H9 (cell line): ENCODE results near the gene CABCOCO1. TPM values are rescaled to one million over a fixed set of nuclear protein-coding genes. Genes with fewer than 3 reads are reported as not detected.

ENCODE experiments used
- DNase-seq: peaks from one replicate; pipeline ENCODE4 v3.0.0-alpha.2; 2017
- H2AFZ ChIP-seq: one replicate; pipeline ENCODE4 v1.6.1; 2013; ENCODE audit warnings: mild to moderate bottlenecking, low read length, control low read depth, moderate library complexity
- H2AK5ac ChIP-seq: 2 replicates; pipeline ENCODE4 v1.6.1; 2013; ENCODE audit warnings: low read length, control low read depth, mixed read lengths; ENCODE audit not compliant: insufficient read length
- H2BK120ac ChIP-seq: one replicate; pipeline ENCODE4 v1.6.1; 2013; ENCODE audit warnings: low read depth, mild to moderate bottlenecking, low read length, control low read depth, inconsistent platforms; ENCODE audit not compliant: poor library complexity, severe bottlenecking
- H2BK12ac ChIP-seq: 2 replicates; pipeline ENCODE4 v1.6.1; 2013; ENCODE audit warnings: low read length, control low read depth, mixed read lengths, low read depth; ENCODE audit not compliant: insufficient read length
- H2BK15ac ChIP-seq: 2 replicates; pipeline ENCODE4 v1.6.1; 2013; ENCODE audit warnings: low read depth, low read length, control low read depth
- H2BK20ac ChIP-seq: one replicate; pipeline ENCODE4 v1.6.1; 2013; ENCODE audit warnings: low read depth, mild to moderate bottlenecking, low read length, control low read depth, inconsistent platforms; ENCODE audit not compliant: poor library complexity, severe bottlenecking
- H2BK5ac ChIP-seq: 2 replicates; pipeline ENCODE4 v1.6.1; 2013; ENCODE audit warnings: low read length, control low read depth, mixed read lengths; ENCODE audit not compliant: insufficient read length
- H3K14ac ChIP-seq: 2 replicates; pipeline ENCODE4 v1.6.1; 2013; ENCODE audit warnings: low read length, control low read depth; ENCODE audit not compliant: insufficient read depth
- H3K18ac ChIP-seq: 2 replicates; pipeline ENCODE4 v1.6.1; 2013; ENCODE audit warnings: low read depth, mild to moderate bottlenecking, mixed read lengths, low read length, control low read depth; ENCODE audit not compliant: insufficient read length
- H3K23ac ChIP-seq: 2 replicates; pipeline ENCODE4 v1.6.1; 2013; ENCODE audit warnings: low read length, control low read depth, mixed read lengths, low read depth; ENCODE audit not compliant: insufficient read length
- H3K23me2 ChIP-seq: 2 replicates; pipeline ENCODE4 v1.6.1; 2013; ENCODE audit warnings: low read depth, mild to moderate bottlenecking, mixed read lengths, low read length, control low read depth; ENCODE audit not compliant: insufficient read length, poor library complexity, severe bottlenecking
- H3K27ac ChIP-seq: 2 replicates; pipeline ENCODE4 v1.5.1; 2013; ENCODE audit warnings: low read length, control low read depth, mixed read lengths, low read depth; ENCODE audit not compliant: insufficient read length
- H3K27me3 ChIP-seq: 2 replicates; pipeline ENCODE4 v1.6.1; 2013; ENCODE audit warnings: low read length, control low read depth, inconsistent platforms; ENCODE audit not compliant: insufficient read depth
- H3K4ac ChIP-seq: 2 replicates; pipeline ENCODE4 v1.6.1; 2013; ENCODE audit warnings: low read depth, mild to moderate bottlenecking, control low read depth, inconsistent platforms, low read length, moderate library complexity
- H3K4me1 ChIP-seq: 2 replicates; pipeline ENCODE4 v1.6.1; 2013; ENCODE audit warnings: low read length, control low read depth, inconsistent platforms; ENCODE audit not compliant: insufficient read depth
- H3K4me2 ChIP-seq: 2 replicates; pipeline ENCODE4 v1.6.1; 2013; ENCODE audit warnings: low read length, control low read depth, mixed read lengths; ENCODE audit not compliant: insufficient read length, insufficient read depth
- H3K56ac ChIP-seq: 2 replicates; pipeline ENCODE4 v1.6.1; 2013; ENCODE audit warnings: low read depth, mild to moderate bottlenecking, mixed read lengths, low read length, control low read depth; ENCODE audit not compliant: insufficient read length
- H3K79me1 ChIP-seq: 2 replicates; pipeline ENCODE4 v1.6.1; 2013; ENCODE audit warnings: low read depth, mild to moderate bottlenecking, moderate library complexity, low read length, control low read depth, inconsistent platforms; ENCODE audit not compliant: insufficient read depth, poor library complexity, severe bottlenecking
- H3K79me2 ChIP-seq: 2 replicates; pipeline ENCODE4 v1.6.1; 2013; ENCODE audit warnings: low read length, control low read depth, inconsistent platforms; ENCODE audit not compliant: insufficient read depth
- H3K9ac ChIP-seq: 2 replicates; pipeline ENCODE4 v1.6.1; 2013; ENCODE audit warnings: low read length, control low read depth, mixed read lengths; ENCODE audit not compliant: insufficient read length; ENCODE audit errors: extremely low read depth
- H3K9me3 ChIP-seq: one replicate; pipeline ENCODE4 v1.6.1; 2013; ENCODE audit warnings: low read depth, low read length, inconsistent platforms; ENCODE audit not compliant: control insufficient read depth
- H3T11ph ChIP-seq: one replicate; pipeline ENCODE4 v1.6.1; 2013; ENCODE audit warnings: mild to moderate bottlenecking, low read length, control low read depth, inconsistent platforms
- H4K20me1 ChIP-seq: one replicate; pipeline ENCODE4 v1.6.1; 2013; ENCODE audit not compliant: control insufficient read depth, insufficient read length, insufficient read depth
- H4K5ac ChIP-seq: 2 replicates; pipeline ENCODE4 v1.6.1; 2013; ENCODE audit warnings: low read depth, mild to moderate bottlenecking, mixed read lengths, low read length, control low read depth; ENCODE audit not compliant: insufficient read length
- H4K8ac ChIP-seq: replicated peaks from 2 replicates; pipeline ENCODE4 v1.6.1; 2013; ENCODE audit warnings: low read length, control low read depth, mixed read lengths, low read depth; ENCODE audit not compliant: insufficient read length
- H4K91ac ChIP-seq: 2 replicates; pipeline ENCODE4 v1.6.1; 2013; ENCODE audit warnings: low read depth, mild to moderate bottlenecking, moderate library complexity, mixed read lengths, low read length, control low read depth; ENCODE audit not compliant: insufficient read length
- H3K27ac Mint-ChIP-seq, 3 experiments: 2 replicates in 2 of 3; 3 replicates in 1 of 3; pipeline ENCODE4 v1.8.0; 2020 to 2021; ENCODE audit warnings: mixed read lengths in 3 of 3, mild to moderate bottlenecking in 1 of 3, moderate library complexity in 1 of 3
- H3K27me3 Mint-ChIP-seq: 2 replicates; pipeline ENCODE4 v1.8.0; 2021; ENCODE audit warnings: low read depth, mild to moderate bottlenecking, moderate library complexity, mixed read lengths
- H3K36me3 Mint-ChIP-seq, 3 experiments: 2 replicates in 2 of 3; 3 replicates in 1 of 3; pipeline ENCODE4 v1.8.0; 2020 to 2021; ENCODE audit warnings: low read depth in 3 of 3, mixed read lengths in 3 of 3; ENCODE audit not compliant: insufficient read depth in 1 of 3
- H3K4me1 Mint-ChIP-seq, 2 experiments: 2 replicates each; pipeline ENCODE4 v1.8.0; 2020; ENCODE audit warnings: mixed read lengths in 2 of 2
- H3K4me3 Mint-ChIP-seq, 2 experiments: 2 replicates in 1 of 2; 3 replicates in 1 of 2; pipeline ENCODE4 v1.8.0; 2020 to 2021; ENCODE audit warnings: mild to moderate bottlenecking in 2 of 2, mixed read lengths in 2 of 2, moderate library complexity in 1 of 2
- H3K9me3 Mint-ChIP-seq, 2 experiments: 2 replicates in 1 of 2; 3 replicates in 1 of 2; pipeline ENCODE4 v1.8.0; 2020; ENCODE audit warnings: mild to moderate bottlenecking in 2 of 2, mixed read lengths in 2 of 2, moderate library complexity in 1 of 2
- WGBS: extraction: QIAGEN DNeasy Blood & Tissue Kit; methylation state at CpG from one replicate; pipeline ENCODE4 v1.1.7; 2013; ENCODE audit warnings: missing lambda C conversion rate, low lambda C conversion rate, mixed read lengths; ENCODE audit not compliant: insufficient read length; ENCODE audit errors: extremely low coverage; 5-methylcytosine and 5-hydroxymethylcytosine counted together
- total RNA-seq: library from RNA; stranded (reverse); gene quantifications from 2 replicates; pipeline ENCODE4 v1.2.1, GENCODE V29; 2021
- TF ChIP-seq, protein P1 (sequence below): fragments of 200-600 bp; sonication (generic); conservative IDR thresholded peaks from 3 replicates; pipeline ENCODE4 v1.8.0; 2021; ENCODE audit warnings: antibody characterized with exemption, mild to moderate bottlenecking

The CABCOCO1 gene
- total RNA-seq, 1 experiment from 2014 or later, result not detected

DNA sequence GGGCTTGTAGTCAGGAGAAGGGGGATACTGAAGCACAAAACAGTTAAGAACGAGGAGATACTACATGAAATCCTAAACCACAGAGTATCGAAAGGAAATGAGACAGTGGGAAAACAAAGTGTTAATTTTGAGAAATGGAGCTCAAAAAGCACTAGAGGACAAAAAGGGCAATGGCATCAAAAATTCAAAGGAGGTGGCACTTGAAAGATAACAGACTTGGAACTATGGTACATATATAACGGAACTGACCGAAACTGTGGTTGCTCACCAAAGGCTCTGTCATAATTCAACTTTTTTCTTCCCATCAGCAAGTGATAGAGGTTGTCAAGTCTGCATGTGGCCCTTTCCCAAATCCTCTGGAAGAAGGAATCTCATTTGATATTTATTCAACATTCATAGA lies 97.0 kb downstream of the CABCOCO1 start:
- Mint-ChIP-seq H3K27ac (no peak overlapping the region), H3K36me3 (no peaks in the 10 kb centered on the region), H3K4me1 (peaks cover 8 to 12% of the 10 kb centered on the region in 2 experiments), H3K4me3 (no peak overlapping the region), H3K27me3 (no peaks in the 10 kb centered on the region), H3K9me3 (no peaks in the 10 kb centered on the region)
- Histone ChIP-seq H2BK15ac (no peak overlapping the region), H3T11ph (no peak overlapping the region), H3K23ac (no peak overlapping the region), H3K18ac (no peak overlapping the region), H4K91ac (no peak overlapping the region), H3K23me2 (no peaks in the 10 kb centered on the region), H4K20me1 (no peaks in the 10 kb centered on the region), H2AK5ac (no peak overlapping the region), H3K27ac (no peak overlapping the region), H2BK5ac (no peak overlapping the region), H3K4me1 (no peaks in the 10 kb centered on the region; the same call in 1 of the 2 replicates), H2BK120ac (no peak overlapping the region), H3K56ac (no peak overlapping the region), H3K27me3 (no peaks in the 10 kb centered on the region), H3K9me3 (no peaks in the 10 kb centered on the region), H3K79me2 (no peaks in the 10 kb centered on the region), H3K4ac (no peak overlapping the region), H3K14ac (no peak overlapping the region), H2BK12ac (no peak overlapping the region), H2AFZ (peak overlapping the region; percentile 48), H3K79me1 (no peaks in the 10 kb centered on the region), H3K9ac (no peak overlapping the region), H4K8ac (no peak overlapping the region), H3K4me2 (no peak overlapping the region), H4K5ac (no peak overlapping the region), H2BK20ac (no peak overlapping the region)
- DNase-seq, result no peak
- TF ChIP-seq, protein P1, sequence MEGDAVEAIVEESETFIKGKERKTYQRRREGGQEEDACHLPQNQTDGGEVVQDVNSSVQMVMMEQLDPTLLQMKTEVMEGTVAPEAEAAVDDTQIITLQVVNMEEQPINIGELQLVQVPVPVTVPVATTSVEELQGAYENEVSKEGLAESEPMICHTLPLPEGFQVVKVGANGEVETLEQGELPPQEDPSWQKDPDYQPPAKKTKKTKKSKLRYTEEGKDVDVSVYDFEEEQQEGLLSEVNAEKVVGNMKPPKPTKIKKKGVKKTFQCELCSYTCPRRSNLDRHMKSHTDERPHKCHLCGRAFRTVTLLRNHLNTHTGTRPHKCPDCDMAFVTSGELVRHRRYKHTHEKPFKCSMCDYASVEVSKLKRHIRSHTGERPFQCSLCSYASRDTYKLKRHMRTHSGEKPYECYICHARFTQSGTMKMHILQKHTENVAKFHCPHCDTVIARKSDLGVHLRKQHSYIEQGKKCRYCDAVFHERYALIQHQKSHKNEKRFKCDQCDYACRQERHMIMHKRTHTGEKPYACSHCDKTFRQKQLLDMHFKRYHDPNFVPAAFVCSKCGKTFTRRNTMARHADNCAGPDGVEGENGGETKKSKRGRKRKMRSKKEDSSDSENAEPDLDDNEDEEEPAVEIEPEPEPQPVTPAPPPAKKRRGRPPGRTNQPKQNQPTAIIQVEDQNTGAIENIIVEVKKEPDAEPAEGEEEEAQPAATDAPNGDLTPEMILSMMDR, result no peak
- WGBS, result no CpG with 5 or more reads among the region's 4 CpGs
